Activated CD8-positive, alpha-beta T cell treated with anti-CD3 and anti-CD28 coated beads for 36 hours (primary cell): Measurements from ENCODE around the gene AGAP1. TPM values are rescaled to one million over a fixed set of nuclear protein-coding genes. Genes with fewer than 3 reads are reported as not detected.

ENCODE experiments used
- ATAC-seq: fragments of 200-7000 bp; cut with Tn5 transposase; one replicate; pipeline ENCODE4 v1.10.0; 2021; ENCODE audit warnings: mild to moderate bottlenecking, moderate library complexity
- CTCF ChIA-PET: fragments of 350-600 bp; sonication (Branson Sonifier 250); formaldehyde crosslinking; loops from one replicate; lab custom pipeline; 2021; ENCODE audit warnings: antibody characterized with exemption; lab: Charles Lee
- POLR2A ChIA-PET: fragments of 350-600 bp; sonication (Branson Sonifier 250); formaldehyde crosslinking; loops from one replicate; lab custom pipeline; 2021; ENCODE audit warnings: antibody characterized with exemption; lab: Charles Lee
- DNase-seq: peaks from one replicate; pipeline ENCODE4 v3.0.0-alpha.2; 2020
- H3K27ac Mint-ChIP-seq: one replicate; pipeline ENCODE4 v1.8.0; 2021; ENCODE audit warnings: mild to moderate bottlenecking, mixed read lengths
- H3K27me3 Mint-ChIP-seq: one replicate; pipeline ENCODE4 v1.8.0; 2021; ENCODE audit warnings: mixed read lengths
- H3K36me3 Mint-ChIP-seq: one replicate; pipeline ENCODE4 v1.8.0; 2021; ENCODE audit warnings: low read depth, mixed read lengths
- H3K4me1 Mint-ChIP-seq: one replicate; pipeline ENCODE4 v1.8.0; 2021; ENCODE audit warnings: low read depth, mixed read lengths
- H3K4me3 Mint-ChIP-seq: one replicate; pipeline ENCODE4 v1.8.0; 2021; ENCODE audit warnings: mild to moderate bottlenecking, moderate library complexity, mixed read lengths
- H3K9me3 Mint-ChIP-seq: one replicate; pipeline ENCODE4 v1.8.0; 2021; ENCODE audit warnings: mixed read lengths
- CTCF ChIP-seq: fragments of 200-600 bp; IDR thresholded peaks from one replicate; pipeline ENCODE4 v1.8.0; 2022; ENCODE audit warnings: antibody characterized with exemption, mild to moderate bottlenecking
- intact Hi-C: fragments of 100-400 bp; cut with micrococcal nuclease; formaldehyde crosslinking; loops from one replicate; pipeline ENCODE4 v1.10.0; 2022
- total RNA-seq, 2 experiments: library from RNA; stranded (reverse); gene quantifications; one replicate each; pipeline ENCODE4 v1.2.3, GENCODE V29; 2021

The AGAP1 gene
- total RNA-seq, 2 experiments from 2014 or later: 2.5 to 2.9 TPM

- CTCF ChIA-PET: no interaction called here
Measured at GRCh38 chr2:235870515-235870914, 376.7 kb downstream of the AGAP1 start.

GRCh38 chr2:235876099-235876679 is 382.3 kb downstream of the AGAP1 start:
- Mint-ChIP-seq H3K27ac (no peak overlapping the region), H3K36me3 (no peaks in the 10 kb centered on the region), H3K27me3 (peaks cover under 1% of the 10 kb centered on the region), H3K4me1 (no peaks in the 10 kb centered on the region), H3K9me3 (no peaks in the 10 kb centered on the region), H3K4me3 (no peak overlapping the region)
- intact Hi-C loops: no loop called here
- ChIA-PET POLR2A (no interaction called here), CTCF (no interaction called here)
- no peak for ATAC-seq
- no peak for TF ChIP-seq CTCF
- no peak for DNase-seq

More at GRCh38 chr2:235870515-235870914, 376.7 kb downstream of the AGAP1 start:
- no peak for TF ChIP-seq CTCF
- POLR2A ChIA-PET: no interaction called here
- Mint-ChIP-seq H3K36me3 (no peaks in the 10 kb centered on the region), H3K27ac (no peak overlapping the region), H3K27me3 (peaks cover 5% of the 10 kb centered on the region), H3K9me3 (no peaks in the 10 kb centered on the region), H3K4me3 (no peak overlapping the region), H3K4me1 (no peaks in the 10 kb centered on the region)
- ATAC-seq (no peak), DNase-seq (no peak)
- intact Hi-C loops: no loop called here

- TF ChIP-seq CTCF: no peak
- no peak overlapping the region for H3K4me3 Mint-ChIP-seq
- no peaks in the 10 kb centered on the region for H3K9me3 Mint-ChIP-seq
- ChIA-PET CTCF (no interaction called here), POLR2A (no interaction called here)
- H3K27me3 Mint-ChIP-seq: peaks cover 3% of the 10 kb centered on the region
- H3K27ac Mint-ChIP-seq: no peak overlapping the region
- H3K36me3 Mint-ChIP-seq: no peaks in the 10 kb centered on the region
- ATAC-seq (no peak), DNase-seq (no peak)
- intact Hi-C loops: no loop called here
- no peaks in the 10 kb centered on the region for H3K4me1 Mint-ChIP-seq
Measured at GRCh38 chr2:235877275-235877802, 383.5 kb downstream of the AGAP1 start.

GRCh38 chr2:235879116-235879515 is 385.3 kb downstream of the AGAP1 start:
- no peak overlapping the region for H3K27ac Mint-ChIP-seq
- H3K36me3 Mint-ChIP-seq: no peaks in the 10 kb centered on the region
- POLR2A ChIA-PET: no interaction called here
- CTCF ChIA-PET: no interaction called here
- no peak for TF ChIP-seq CTCF
- peaks cover 3% of the 10 kb centered on the region for H3K27me3 Mint-ChIP-seq
- intact Hi-C loops: no loop called here
- H3K4me1 Mint-ChIP-seq: no peaks in the 10 kb centered on the region
- ATAC-seq (no peak), DNase-seq (no peak)
- no peak overlapping the region for H3K4me3 Mint-ChIP-seq
- no peaks in the 10 kb centered on the region for H3K9me3 Mint-ChIP-seq

DNA sequence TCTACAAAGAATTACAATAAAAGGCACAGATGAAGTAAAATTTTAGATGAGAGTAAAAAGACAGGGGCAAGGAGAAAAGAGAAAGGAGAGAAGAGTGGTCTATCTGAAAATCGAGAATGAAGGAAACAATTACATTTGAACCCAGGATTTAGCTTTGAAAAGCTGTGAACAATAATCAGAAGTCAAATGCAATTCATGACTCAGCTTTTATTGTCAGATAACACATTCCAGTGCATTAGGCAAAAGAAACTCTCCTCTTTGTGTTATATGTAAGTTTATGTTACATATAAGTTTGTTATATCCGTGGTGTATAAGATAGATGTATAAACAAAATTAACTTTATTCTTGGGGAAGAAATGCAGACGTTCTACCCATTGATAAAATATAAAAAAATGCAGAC is 389.8 kb downstream of the AGAP1 start:
- H3K27me3 Mint-ChIP-seq: peaks cover 3% of the 10 kb centered on the region
- intact Hi-C loops: no loop called here
- no peaks in the 10 kb centered on the region for H3K36me3 Mint-ChIP-seq
- no peak overlapping the region for H3K4me3 Mint-ChIP-seq
- DNase-seq (no peak), ATAC-seq (no peak)
- H3K27ac Mint-ChIP-seq: no peak overlapping the region
- CTCF ChIA-PET: no interaction called here
- no peaks in the 10 kb centered on the region for H3K9me3 Mint-ChIP-seq
- no peaks in the 10 kb centered on the region for H3K4me1 Mint-ChIP-seq
- POLR2A ChIA-PET: no interaction called here
- TF ChIP-seq CTCF: no peak
